Keratinocyte (primary cell): ENCODE data around the gene CDC6. TPM values are rescaled to one million over a fixed set of nuclear protein-coding genes. Genes with fewer than 3 reads are reported as not detected.

Experiments used
- DNase-seq: peaks from one replicate; pipeline ENCODE4 v3.0.0-alpha.2; 2011; ENCODE audit warnings: low read depth, missing footprints, low spot score
- FAIRE-seq: peaks from 2 replicates; lab custom pipeline; 2011; peaks lifted over from hg19 to GRCh38; lab: Jason Lieb, UNC
- H2AFZ ChIP-seq: 2 replicates; pipeline ENCODE4 v1.6.0; 2012; ENCODE audit warnings: low read length, control low read depth, inconsistent platforms; ENCODE audit not compliant: control insufficient read depth
- H3K27ac ChIP-seq: 2 replicates; pipeline ENCODE4 v1.5.1; 2011; ENCODE audit warnings: low read length; ENCODE audit not compliant: control insufficient read depth, insufficient read depth
- H3K27me3 ChIP-seq: 3 replicates; pipeline ENCODE4 v1.6.0; 2011; ENCODE audit warnings: low read length; ENCODE audit not compliant: control insufficient read depth, insufficient read depth; ENCODE audit errors: extremely low read depth
- H3K36me3 ChIP-seq, 2 experiments: 2 replicates in 1 of 2; 3 replicates in 1 of 2; pipeline ENCODE4 v1.5.1; 2011; ENCODE audit warnings: low read length in 2 of 2, mild to moderate bottlenecking in 1 of 2; ENCODE audit not compliant: control insufficient read depth in 2 of 2, insufficient read depth in 2 of 2; ENCODE audit errors: extremely low read depth in 1 of 2
- H3K4me1 ChIP-seq: 3 replicates; pipeline ENCODE4 v1.5.1; 2011; ENCODE audit warnings: low read length; ENCODE audit not compliant: control insufficient read depth, insufficient read depth; ENCODE audit errors: extremely low read depth
- H3K4me2 ChIP-seq: 3 replicates; pipeline ENCODE4 v1.6.0; 2011; ENCODE audit warnings: low read depth, low read length; ENCODE audit not compliant: control insufficient read depth, insufficient read depth; ENCODE audit errors: extremely low read depth
- H3K4me3 ChIP-seq, 3 experiments: fragments of 200-600 bp in 1 of 3; sonication (generic) in 1 of 3; 2 replicates in 2 of 3; 3 replicates in 1 of 3; pipeline ENCODE4 v1.5.1; 2011 to 2016; ENCODE audit warnings: low read length in 3 of 3, mild to moderate bottlenecking in 3 of 3, control low read depth in 2 of 3, inconsistent platforms in 1 of 3, low read depth in 1 of 3, mixed read lengths in 1 of 3, mixed run types in 1 of 3, moderate library complexity in 1 of 3; ENCODE audit not compliant: control insufficient read depth in 2 of 3, insufficient read depth in 2 of 3; ENCODE audit errors: extremely low read depth in 1 of 3
- H3K79me2 ChIP-seq: 2 replicates; pipeline ENCODE4 v1.6.0; 2012; ENCODE audit warnings: low read length; ENCODE audit not compliant: control insufficient read depth, insufficient read depth
- H3K9ac ChIP-seq: 3 replicates; pipeline ENCODE4 v1.6.0; 2011; ENCODE audit warnings: low read length; ENCODE audit not compliant: control insufficient read depth, insufficient read depth; ENCODE audit errors: extremely low read depth
- H3K9me1 ChIP-seq: 3 replicates; pipeline ENCODE4 v1.6.0; 2011; ENCODE audit warnings: low read length; ENCODE audit not compliant: control insufficient read depth, insufficient read depth; ENCODE audit errors: extremely low read depth
- H3K9me3 ChIP-seq: 2 replicates; pipeline ENCODE4 v1.5.1; 2012; ENCODE audit warnings: low read depth, low read length; ENCODE audit not compliant: control insufficient read depth
- H4K20me1 ChIP-seq: 3 replicates; pipeline ENCODE4 v1.6.0; 2011; ENCODE audit warnings: low read length; ENCODE audit not compliant: control insufficient read depth, insufficient read depth; ENCODE audit errors: extremely low read depth
- CTCF ChIP-seq, 3 experiments: IDR thresholded peaks in 1 of 3; conservative IDR thresholded peaks in 1 of 3; optimal IDR thresholded peaks in 1 of 3; 2 replicates in 2 of 3; 3 replicates in 1 of 3; pipeline versions ENCODE3 to v1.5.1; 2011; ENCODE audit warnings: low read length in 3 of 3, mild to moderate bottlenecking in 3 of 3, moderate library complexity in 2 of 3, control low read depth in 1 of 3, inconsistent platforms in 1 of 3; ENCODE audit not compliant: insufficient read depth in 2 of 3; ENCODE audit errors: extremely low read depth in 1 of 3
- EZH2 ChIP-seq: IDR thresholded peaks from one replicate; pipeline ENCODE4 v1.6.1; 2012; ENCODE audit warnings: inconsistent platforms, mild to moderate bottlenecking, low read length, moderate library complexity
- dilution Hi-C: fragments of 300-500 bp; cut with MboI; formaldehyde crosslinking; loops from one replicate; pipeline ENCODE4 v1.7.0; 2020; ENCODE audit warnings: low sequenced_read_pairs; ENCODE audit not compliant: extremely low pct_ligation_motif_present
- polyA plus RNA-seq, 5 experiments: library from polyadenylated mRNA; depleted of rRNA in 3 of 5; stranded (reverse) in 3 of 5; stranded (forward) in 1 of 5; unstranded in 1 of 5; fragments of >200 nt; gene quantifications; 1 replicate in 1 of 5; 2 replicates in 3 of 5; 3 replicates in 1 of 5; pipeline versions ENCODE4 v1.2.1 to v1.2.3, GENCODE V29; 2011 to 2012; ENCODE audit warnings: missing spikeins in 2 of 5, low read depth in 1 of 5, low replicate concordance in 1 of 5

The CDC6 gene
- polyA plus RNA-seq, 1 donor (not counting 4 experiments of a cell fraction or from before 2014, with no cell fraction given), result 28.0 TPM

- TF ChIP-seq CTCF (optimal IDR thresholded peaks at IDR 0.05 in 1 of 3, IDR thresholded peaks at IDR 0.05 in 1 of 3, conservative IDR thresholded peaks at IDR 0.05 in 1 of 3; ENCODE audit: extremely low read depth in 1 of 3, insufficient read depth in 2 of 3, low read length in 3 of 3), result no peak
- TF ChIP-seq EZH2, result no peak
- H3K9me1 ChIP-seq, result no peaks in the 10 kb centered on the region
- H3K4me3 ChIP-seq, result peak overlapping the region in 1 of 3 experiments; percentile 54
- peak overlapping the region; percentile 97 for H3K4me2 ChIP-seq
- H4K20me1 ChIP-seq, result peaks cover 17% of the 10 kb centered on the region
- H3K79me2 ChIP-seq, result peaks cover 81% of the 10 kb centered on the region
- H3K36me3 ChIP-seq, result peaks cover 0 to 2% of the 10 kb centered on the region in 2 experiments
- no peaks in the 10 kb centered on the region for H3K27me3 ChIP-seq
- peaks cover 71% of the 10 kb centered on the region for H3K4me1 ChIP-seq
- dilution Hi-C loops, result no loop called here
- no peak overlapping the region for H3K27ac ChIP-seq
- no peak for FAIRE-seq
- peak overlapping the region; percentile 74 for H3K9ac ChIP-seq
- DNase-seq, result no peak
- H3K9me3 ChIP-seq, result no peaks in the 10 kb centered on the region
- no peak overlapping the region for H2AFZ ChIP-seq
Observed at GRCh38 chr17:40321524-40321929, 33.8 kb downstream of the CDC6 start.

GRCh38 chr17:40321961-40322357 lies 34.3 kb downstream of the CDC6 start:
- H3K4me3 ChIP-seq, result peak overlapping the region; percentile 3 to 60 (median 54)
- no peak overlapping the region for H2AFZ ChIP-seq
- H3K27ac ChIP-seq, result peak overlapping the region; percentile 86
- peaks cover 0 to 2% of the 10 kb centered on the region in 2 experiments for H3K36me3 ChIP-seq
- TF ChIP-seq CTCF (optimal IDR thresholded peaks at IDR 0.05 in 1 of 3, IDR thresholded peaks at IDR 0.05 in 1 of 3, conservative IDR thresholded peaks at IDR 0.05 in 1 of 3; ENCODE audit: extremely low read depth in 1 of 3, insufficient read depth in 2 of 3, low read length in 3 of 3), result no peak
- no peak for TF ChIP-seq EZH2
- dilution Hi-C loops, result no loop called here
- peak overlapping the region; percentile 74 for H3K9ac ChIP-seq
- H3K9me3 ChIP-seq, result no peaks in the 10 kb centered on the region
- no peaks in the 10 kb centered on the region for H3K27me3 ChIP-seq
- H3K4me1 ChIP-seq, result peaks cover 67% of the 10 kb centered on the region
- H3K4me2 ChIP-seq, result peak overlapping the region; percentile 97
- FAIRE-seq (no peak), DNase-seq (no peak)
- H3K79me2 ChIP-seq, result peaks cover 85% of the 10 kb centered on the region
- peaks cover 17% of the 10 kb centered on the region for H4K20me1 ChIP-seq
- H3K9me1 ChIP-seq, result no peaks in the 10 kb centered on the region
